GM19372 (cell line): Measurements from ENCODE around the gene NPIPB4.
A peak's percentile ranks its signal among the peaks of the same experiment; 100 is the strongest.
"Not testable (repeated sequence)": the region's sequence is repeated elsewhere in the genome, so short reads cannot be mapped to it uniquely, and the experiment has no call there.

Source experiments
- ATAC-seq: cut with Tn5 transposase; IDR thresholded peaks from one replicate; pipeline ENCODE4 v1.9.1; 2021; ENCODE audit warnings: mild to moderate bottlenecking, low read depth, moderate library complexity; ENCODE audit not compliant: unreplicated experiment

Gene NPIPB4

DNA sequence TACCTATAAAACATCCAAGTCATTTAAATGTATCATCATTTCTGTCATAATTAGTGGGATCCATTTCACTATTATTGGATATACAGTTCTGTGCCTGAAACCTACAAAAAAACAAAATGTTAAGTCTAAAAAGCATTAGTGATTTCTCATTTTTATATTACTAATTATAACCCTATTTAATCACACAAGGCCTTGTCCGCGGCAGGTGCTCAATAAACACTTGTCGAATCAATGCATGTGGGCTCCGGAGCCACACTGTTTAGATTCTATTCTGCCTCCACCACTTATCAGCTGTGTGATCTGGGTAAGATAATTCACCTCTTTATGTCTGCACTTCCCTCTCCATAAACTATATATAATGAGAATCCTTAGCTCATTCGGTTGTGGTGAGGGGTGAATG lies at the start of gene NPIPB4:
TSS of gene NPIPB4 (minus strand) at position 101 of the 400 bp plus-strand sequence. CDS start 378 bp downstream, outside the sequence.
- not testable (repeated sequence) for ATAC-seq

DNA sequence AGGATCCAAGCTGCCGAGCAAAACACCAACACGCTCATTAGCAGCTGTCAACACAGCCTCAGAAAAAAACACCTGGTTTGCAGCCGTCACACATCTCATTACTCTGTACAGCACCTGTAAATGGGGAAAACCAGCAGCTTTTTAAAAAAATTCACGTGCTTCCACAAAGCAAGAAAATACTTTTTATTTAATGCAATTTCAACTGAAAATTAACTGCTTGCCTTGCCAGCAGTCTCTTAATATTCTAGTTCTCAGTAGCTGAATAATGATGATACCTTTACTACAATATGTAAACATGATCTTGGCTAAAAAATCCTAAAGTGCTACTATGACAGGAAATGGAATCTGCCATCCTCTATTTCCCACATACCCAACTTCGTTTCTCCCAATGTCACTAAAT lies 41.4 kb upstream of the NPIPB4 start:
- ATAC-seq: not testable (repeated sequence)

GRCh38 chr16:21881988-21882387 lies 24.4 kb upstream of the NPIPB4 start:
- not testable (repeated sequence) for ATAC-seq

DNA sequence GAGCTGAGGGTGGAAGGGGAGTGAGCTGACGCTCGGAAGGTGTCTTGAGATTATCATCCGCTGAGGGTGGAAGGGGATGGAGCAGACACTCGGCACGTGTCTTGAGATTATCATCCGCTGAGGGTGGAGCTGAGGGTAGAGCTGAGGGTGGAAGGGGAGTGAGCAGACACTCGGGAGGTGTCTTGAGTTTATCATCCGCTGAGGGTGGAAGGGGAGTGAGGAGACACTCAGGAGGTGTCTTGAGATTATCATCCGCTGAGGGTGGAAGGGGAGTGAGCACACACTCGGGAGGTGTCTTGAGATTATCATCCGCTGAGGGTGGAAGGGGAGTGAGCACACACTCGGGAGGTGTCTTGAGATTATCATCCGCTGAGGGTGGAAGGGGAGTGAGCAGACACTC lies 20.4 kb downstream of the NPIPB4 start:
- not testable (repeated sequence) for ATAC-seq

GRCh38 chr16:21836334-21836733 lies 21.2 kb downstream of the NPIPB4 start:
- ATAC-seq: not testable (repeated sequence)

- not testable (repeated sequence) for ATAC-seq
Measured at GRCh38 chr16:21835747-21836146, 21.8 kb downstream of the NPIPB4 start.

DNA sequence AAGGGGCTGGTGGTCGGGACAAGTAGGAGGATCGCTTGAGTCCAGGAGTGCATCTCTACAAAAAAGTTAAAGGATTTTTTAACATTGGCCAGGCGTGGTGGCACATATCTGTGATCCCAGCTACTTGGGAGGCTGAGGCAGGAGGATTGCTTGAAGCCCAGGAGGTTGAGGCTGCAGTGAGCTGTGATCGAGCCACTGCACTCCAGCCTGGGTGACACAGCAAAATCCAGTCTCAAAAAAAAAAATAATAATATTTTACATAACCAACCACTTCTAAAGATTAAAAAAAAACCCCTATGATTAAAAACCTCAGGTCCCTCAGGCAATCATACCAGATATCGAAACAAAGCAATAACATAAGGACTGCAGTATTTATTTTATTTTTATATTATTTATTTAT lies 23.3 kb downstream of the NPIPB4 start:
- ATAC-seq: not testable (repeated sequence)

GRCh38 chr16:21829929-21830328 lies 27.6 kb downstream of the NPIPB4 start:
- not testable (repeated sequence) for ATAC-seq

GRCh38 chr16:21826067-21826706 lies 31.4 kb downstream of the NPIPB4 start:
- ATAC-seq: not testable (repeated sequence)

GRCh38 chr16:21825526-21825925 lies 32.0 kb downstream of the NPIPB4 start:
- ATAC-seq: not testable (repeated sequence)

- not testable (repeated sequence) for ATAC-seq
Measured at GRCh38 chr16:21823258-21823657, 34.3 kb downstream of the NPIPB4 start.

- not testable (repeated sequence) for ATAC-seq
Measured at GRCh38 chr16:21820908-21821465, 36.6 kb downstream of the NPIPB4 start.

- ATAC-seq: peak; percentile 95
Measured at GRCh38 chr16:21820028-21820907, 37.3 kb downstream of the NPIPB4 start.

DNA sequence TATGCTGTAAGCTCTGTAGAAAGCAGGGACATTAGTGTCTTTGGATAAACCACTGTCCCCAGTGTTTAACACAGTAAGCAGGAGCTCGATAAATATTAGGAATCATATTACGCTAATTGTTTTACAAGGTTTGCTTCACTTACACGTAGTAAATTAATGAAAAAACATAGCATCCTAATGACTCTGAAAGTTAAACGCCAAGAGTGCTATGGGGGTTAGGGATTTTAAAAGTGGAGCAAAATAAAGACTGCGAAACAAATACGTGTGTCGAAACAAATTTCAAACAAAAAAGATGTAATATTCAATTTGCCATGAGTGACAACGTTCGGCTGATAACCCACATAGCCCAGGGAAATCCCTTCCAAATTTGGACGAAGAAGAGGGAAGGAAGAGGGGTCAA lies 37.9 kb downstream of the NPIPB4 start:
- ATAC-seq: not testable (repeated sequence)

- ATAC-seq: not testable (repeated sequence)
Measured at GRCh38 chr16:21817012-21817411, 40.5 kb downstream of the NPIPB4 start.

DNA sequence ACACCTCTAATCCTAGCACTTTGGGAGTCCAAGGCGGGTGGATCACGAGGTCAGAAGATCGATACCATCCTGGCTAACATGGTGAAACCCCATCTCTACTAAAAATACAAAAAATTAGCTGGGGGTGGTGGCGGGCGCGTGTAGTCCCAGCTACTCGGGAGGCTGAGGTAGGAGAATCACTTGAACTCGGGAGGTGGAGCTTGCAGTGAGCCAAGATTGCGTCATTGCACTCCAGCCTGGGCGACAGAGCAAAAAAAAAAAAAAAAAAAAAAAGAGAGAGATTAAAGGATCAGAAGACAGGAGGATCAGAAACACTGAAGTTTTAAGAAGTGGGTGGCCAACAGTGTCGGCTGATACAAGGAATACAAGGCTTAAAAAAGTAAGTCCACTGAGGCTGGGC lies 41.9 kb downstream of the NPIPB4 start:
- not testable (repeated sequence) for ATAC-seq

DNA sequence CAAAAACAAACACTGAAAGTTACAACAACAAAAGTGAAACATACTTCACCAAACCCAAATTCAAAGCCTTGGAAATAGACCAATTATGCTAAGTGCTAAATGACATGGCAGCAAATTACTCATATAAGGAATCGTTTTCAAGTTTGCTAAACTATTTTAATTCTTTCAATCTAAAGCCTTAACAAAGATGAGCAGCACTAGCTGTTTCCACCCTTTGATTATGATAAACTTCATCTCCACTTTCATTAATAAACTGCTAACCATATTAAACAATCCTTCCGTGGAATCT lies 55.2 kb downstream of the NPIPB4 start:
- not testable (repeated sequence) for ATAC-seq

GRCh38 chr16:21801538-21802374 lies 55.8 kb downstream of the NPIPB4 start:
- not testable (repeated sequence) for ATAC-seq

- not testable (repeated sequence) for ATAC-seq
Measured at GRCh38 chr16:21798601-21799000, 59.0 kb downstream of the NPIPB4 start.

GRCh38 chr16:21793310-21793709 lies 64.2 kb downstream of the NPIPB4 start:
- ATAC-seq: not testable (repeated sequence)
